ENCODE measurements around the gene PSMC3. TPM values are rescaled to one million over a fixed set of nuclear protein-coding genes. Genes with fewer than 3 reads are reported as not detected.

PSMC3 gene
- total RNA-seq, 4 donors from 2014 or later: 81.0 to 164 (median 118) TPM

GRCh38 chr11:47437218-47437745 is 11.0 kb upstream of the PSMC3 start:
- intact Hi-C loops (cut with DNase I; ENCODE audit: low total_unique reads): no loop called here
- no peak for DNase-seq (ENCODE audit: low spot score in 2 of 2)
- no peak for TF ChIP-seq CTCF (IDR thresholded peaks at IDR 0.05)
- TF ChIP-seq POLR2A (IDR thresholded peaks at IDR 0.05): no peak
- H3K4me3 ChIP-seq (ENCODE audit: low read depth, poor library complexity, severe bottlenecking): no peak overlapping the region
- WGBS, 2 donors: 81 to 88% methylated on average over 11 of the region's 11 CpGs

DNA sequence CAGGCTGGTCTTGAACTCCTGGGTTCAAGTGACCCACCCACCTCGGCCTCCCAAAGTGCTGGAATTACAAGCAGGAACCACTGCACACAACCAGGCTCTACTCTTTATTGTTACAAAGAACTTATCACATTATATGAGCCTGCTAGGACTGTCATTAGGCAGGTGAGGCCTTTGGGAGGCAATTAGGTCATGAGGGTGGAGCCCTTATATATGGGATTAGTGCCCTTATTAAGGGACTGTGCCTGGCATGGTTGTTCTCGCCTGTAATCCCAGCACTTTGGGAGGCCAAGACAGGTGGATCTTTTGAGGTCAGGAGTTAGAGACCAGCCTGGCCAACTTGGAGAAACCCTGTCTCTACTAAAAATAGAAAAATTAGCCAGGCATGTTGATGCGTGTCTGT is 10.5 kb upstream of the PSMC3 start:
- H3K4me3 ChIP-seq (ENCODE audit: low read depth, poor library complexity, severe bottlenecking): no peak overlapping the region
- no peak for TF ChIP-seq CTCF (IDR thresholded peaks at IDR 0.05)
- TF ChIP-seq POLR2A (IDR thresholded peaks at IDR 0.05): no peak
- DNase-seq (ENCODE audit: low spot score in 2 of 2): no peak
- WGBS, 2 donors: 95 to 98% methylated on average over 3 of the region's 3 CpGs
- intact Hi-C loops (cut with DNase I; ENCODE audit: low total_unique reads): no loop called here

DNA sequence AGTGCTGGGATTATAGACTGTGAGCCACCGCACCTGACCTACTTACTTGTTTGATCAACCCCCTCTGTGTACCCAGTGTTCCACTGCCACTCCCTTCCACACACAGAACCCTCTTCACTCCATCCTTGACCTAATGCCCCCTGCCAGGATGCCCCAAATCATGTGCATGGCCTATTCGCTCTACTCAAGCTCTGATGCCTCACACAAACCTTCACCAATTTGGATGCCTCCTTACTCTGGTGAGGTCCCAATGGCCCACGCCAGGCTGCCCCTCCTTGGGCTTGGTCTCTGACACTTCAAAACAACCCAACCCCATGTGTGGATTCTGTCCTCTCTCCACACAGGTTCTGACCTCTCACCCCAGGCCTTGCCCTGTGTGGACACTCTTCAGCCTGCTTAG is 9.4 kb upstream of the PSMC3 start:
- WGBS, 2 donors: 93 to 98% methylated on average over 3 of the region's 3 CpGs
- no peak for TF ChIP-seq CTCF (IDR thresholded peaks at IDR 0.05)
- no peak for TF ChIP-seq POLR2A (IDR thresholded peaks at IDR 0.05)
- intact Hi-C loops (cut with DNase I; ENCODE audit: low total_unique reads): no loop called here
- DNase-seq (ENCODE audit: low spot score in 2 of 2): no peak
- H3K4me3 ChIP-seq (ENCODE audit: low read depth, poor library complexity, severe bottlenecking): no peak overlapping the region

GRCh38 chr11:47434011-47434786 is 8.0 kb upstream of the PSMC3 start:
- DNase-seq (ENCODE audit: low spot score in 2 of 2): no peak
- WGBS, 2 donors: 63 to 64% methylated on average over 7 of the region's 7 CpGs
- H3K4me3 ChIP-seq (ENCODE audit: low read depth, poor library complexity, severe bottlenecking): no peak overlapping the region
- TF ChIP-seq CTCF (IDR thresholded peaks at IDR 0.05) (no peak), POLR2A (IDR thresholded peaks at IDR 0.05) (no peak)
- intact Hi-C loops (cut with DNase I; ENCODE audit: low total_unique reads): no loop called here

DNA sequence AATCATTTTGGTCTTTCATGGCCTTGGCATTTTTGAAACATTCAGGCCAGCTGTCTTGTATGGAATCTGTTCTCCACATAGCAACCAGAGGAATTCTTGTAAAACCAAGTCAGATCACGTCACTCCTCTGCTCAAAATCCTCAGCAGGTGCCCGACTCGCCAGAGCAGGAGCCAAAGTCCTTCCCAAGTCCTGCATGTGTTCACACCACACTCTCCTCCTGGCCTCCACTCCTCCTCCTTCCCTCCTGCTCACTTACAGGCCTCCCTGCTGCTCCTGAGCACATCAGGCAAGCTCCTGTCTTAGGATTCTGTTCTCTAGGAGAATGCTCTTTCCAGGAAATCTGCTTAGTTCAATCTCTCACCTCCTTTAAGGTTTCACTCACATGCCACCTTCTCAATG is 6.9 kb upstream of the PSMC3 start:
- no peak for TF ChIP-seq POLR2A (IDR thresholded peaks at IDR 0.05)
- TF ChIP-seq CTCF (IDR thresholded peaks at IDR 0.05): no peak
- whole genome bisulfite sequencing, 2 donors: 67 to 71% methylated on average over 3 of the region's 3 CpGs
- DNase-seq (ENCODE audit: low spot score in 2 of 2): no peak
- no peak overlapping the region for H3K4me3 ChIP-seq (ENCODE audit: low read depth, poor library complexity, severe bottlenecking)
- intact Hi-C loops (cut with DNase I; ENCODE audit: low total_unique reads): no loop called here
